AG09309 (cell line): ENCODE measurements around the gene TTC8.
A peak's percentile ranks its signal among the peaks of the same experiment; 100 is the strongest.

ENCODE experiments used
- DNase-seq: peaks from one replicate; pipeline ENCODE4 v3.0.0-alpha.2; 2010; ENCODE audit warnings: low read depth
- H3K4me3 ChIP-seq: 2 replicates; pipeline ENCODE4 v1.5.1; 2011; ENCODE audit warnings: mild to moderate bottlenecking, low read depth, low read length, moderate library complexity; ENCODE audit not compliant: control insufficient read depth
- CTCF ChIP-seq: IDR thresholded peaks from 2 replicates; pipeline ENCODE4 v1.5.1; 2011; ENCODE audit warnings: mild to moderate bottlenecking, low read depth, low read length, inconsistent platforms; ENCODE audit not compliant: insufficient read depth, control insufficient read depth; ENCODE audit errors: missing control alignments

TTC8 gene

GRCh38 chr14:88821888-88822287 is 2.6 kb upstream of the TTC8 start:
- H3K4me3 ChIP-seq: no peak overlapping the region
- no peak for TF ChIP-seq CTCF
- no peak for DNase-seq

GRCh38 chr14:88823968-88824313 is 510 bp upstream of the TTC8 start:
- H3K4me3 ChIP-seq: peak overlapping the region; percentile 91

GRCh38 chr14:88825078-88825458 is 617 bp downstream of the TTC8 start:
- no peak for DNase-seq
- TF ChIP-seq CTCF: no peak
- peak overlapping the region; percentile 91 for H3K4me3 ChIP-seq

More at GRCh38 chr14:88823968-88824313, 510 bp upstream of the TTC8 start:
- no peak for DNase-seq
- no peak for TF ChIP-seq CTCF

GRCh38 chr14:88825503-88825902 is 1.1 kb downstream of the TTC8 start:
- TF ChIP-seq CTCF: no peak
- DNase-seq: no peak
- 0 out of 2 replicates have a peak overlapping the region, but pooled peaks have one; percentile 20 for H3K4me3 ChIP-seq

GRCh38 chr14:88829188-88829587 is 4.7 kb downstream of the TTC8 start:
- no peak for DNase-seq
- no peak for TF ChIP-seq CTCF
- no peak overlapping the region for H3K4me3 ChIP-seq

GRCh38 chr14:88829685-88830302 is 5.3 kb downstream of the TTC8 start:
- H3K4me3 ChIP-seq: no peak overlapping the region
- no peak for TF ChIP-seq CTCF
- DNase-seq: no peak

GRCh38 chr14:88831284-88831683 is 6.8 kb downstream of the TTC8 start:
- DNase-seq: peak; percentile 52
- no peak overlapping the region for H3K4me3 ChIP-seq
- TF ChIP-seq CTCF: no peak
